WI38 (cell line): ENCODE measurements around the gene XRCC2.
A peak's percentile ranks its signal among the peaks of the same experiment; 100 is the strongest.
"Not testable (repeated sequence)": the region's sequence is repeated elsewhere in the genome, so short reads cannot be mapped to it uniquely, and the experiment has no call there.

Experiments
- H3K4me3 ChIP-seq: 2 replicates; pipeline ENCODE4 v1.5.1; 2011; ENCODE audit warnings: low read depth, mild to moderate bottlenecking, control low read depth, low read length
- TF ChIP-seq, protein P1 (sequence below): IDR thresholded peaks from 2 replicates; pipeline ENCODE4 v1.5.1; 2012; ENCODE audit warnings: low read depth, mild to moderate bottlenecking, control low read depth, low read length

Gene XRCC2

DNA sequence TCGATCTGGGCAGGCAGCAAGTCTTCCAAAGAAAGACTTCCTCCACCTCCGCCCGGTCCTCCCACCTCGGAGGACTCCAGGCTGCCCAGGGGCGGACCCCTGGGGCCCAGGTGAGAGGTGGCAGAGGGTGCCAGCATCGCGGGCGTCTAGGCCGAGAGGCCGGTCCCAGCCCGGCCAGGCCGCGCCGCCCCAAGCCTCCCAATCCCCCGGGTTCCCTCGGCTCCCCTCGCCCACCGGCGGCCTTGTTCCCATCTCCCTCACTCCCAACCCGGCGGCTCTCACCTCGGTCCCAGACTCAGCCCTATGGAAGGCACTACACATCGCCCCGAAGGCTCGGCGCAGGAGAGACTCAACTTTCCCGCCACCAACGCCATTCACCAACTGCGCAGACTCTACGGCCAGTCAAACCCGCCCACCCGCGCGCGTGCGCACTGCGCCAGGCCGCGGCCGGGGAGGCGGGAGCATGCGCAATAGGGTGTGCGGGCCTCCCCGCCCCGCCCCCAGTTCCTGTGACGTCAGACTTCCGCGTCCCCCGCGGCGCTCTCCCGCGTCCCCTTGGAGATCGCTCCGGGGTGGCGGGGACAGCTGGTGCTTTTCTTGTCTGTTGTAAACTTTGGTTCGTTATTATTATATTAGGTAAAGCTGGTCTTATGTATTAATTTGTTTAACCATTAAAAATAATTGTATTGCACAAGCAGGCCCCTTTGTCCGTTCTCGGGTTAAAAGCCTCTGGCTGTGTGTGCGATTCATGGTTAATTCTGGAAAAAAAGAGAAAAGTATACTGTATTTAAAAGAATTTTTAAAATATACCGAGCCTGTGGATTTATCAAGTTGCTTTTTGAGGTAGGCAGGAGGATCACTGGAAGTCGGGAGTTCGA, at the start of gene XRCC2:
Gene XRCC2 (minus strand): TSS at position 383 of the 878 bp plus-strand sequence. CDS start 62 bp downstream, at position 321.
- H3K4me3 ChIP-seq = peak within 1 kb of the TSS; percentile 85
- TF ChIP-seq, protein P1, sequence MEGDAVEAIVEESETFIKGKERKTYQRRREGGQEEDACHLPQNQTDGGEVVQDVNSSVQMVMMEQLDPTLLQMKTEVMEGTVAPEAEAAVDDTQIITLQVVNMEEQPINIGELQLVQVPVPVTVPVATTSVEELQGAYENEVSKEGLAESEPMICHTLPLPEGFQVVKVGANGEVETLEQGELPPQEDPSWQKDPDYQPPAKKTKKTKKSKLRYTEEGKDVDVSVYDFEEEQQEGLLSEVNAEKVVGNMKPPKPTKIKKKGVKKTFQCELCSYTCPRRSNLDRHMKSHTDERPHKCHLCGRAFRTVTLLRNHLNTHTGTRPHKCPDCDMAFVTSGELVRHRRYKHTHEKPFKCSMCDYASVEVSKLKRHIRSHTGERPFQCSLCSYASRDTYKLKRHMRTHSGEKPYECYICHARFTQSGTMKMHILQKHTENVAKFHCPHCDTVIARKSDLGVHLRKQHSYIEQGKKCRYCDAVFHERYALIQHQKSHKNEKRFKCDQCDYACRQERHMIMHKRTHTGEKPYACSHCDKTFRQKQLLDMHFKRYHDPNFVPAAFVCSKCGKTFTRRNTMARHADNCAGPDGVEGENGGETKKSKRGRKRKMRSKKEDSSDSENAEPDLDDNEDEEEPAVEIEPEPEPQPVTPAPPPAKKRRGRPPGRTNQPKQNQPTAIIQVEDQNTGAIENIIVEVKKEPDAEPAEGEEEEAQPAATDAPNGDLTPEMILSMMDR = no peak

DNA sequence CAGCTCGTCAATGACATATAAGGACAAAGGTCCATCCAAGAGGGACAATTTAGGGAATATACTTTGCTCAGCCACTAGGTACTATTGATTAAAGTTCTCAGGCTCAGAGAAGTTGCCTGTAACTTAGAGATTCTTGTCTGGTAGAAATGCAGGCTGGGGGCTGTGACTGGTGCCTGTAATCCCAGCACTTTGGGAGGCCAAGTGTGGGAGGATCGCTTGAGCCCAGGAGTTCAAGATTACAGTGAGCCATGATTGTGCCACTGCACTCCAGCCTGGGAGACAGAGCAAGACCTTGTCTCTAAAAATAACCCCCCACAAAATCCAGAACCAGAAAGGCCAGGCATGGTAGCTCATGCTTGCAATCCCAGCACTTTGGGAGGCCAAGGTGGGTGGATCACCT, 47.4 kb upstream of the XRCC2 start:
- TF ChIP-seq, protein P1 = no peak
- no peak overlapping the region for H3K4me3 ChIP-seq

DNA sequence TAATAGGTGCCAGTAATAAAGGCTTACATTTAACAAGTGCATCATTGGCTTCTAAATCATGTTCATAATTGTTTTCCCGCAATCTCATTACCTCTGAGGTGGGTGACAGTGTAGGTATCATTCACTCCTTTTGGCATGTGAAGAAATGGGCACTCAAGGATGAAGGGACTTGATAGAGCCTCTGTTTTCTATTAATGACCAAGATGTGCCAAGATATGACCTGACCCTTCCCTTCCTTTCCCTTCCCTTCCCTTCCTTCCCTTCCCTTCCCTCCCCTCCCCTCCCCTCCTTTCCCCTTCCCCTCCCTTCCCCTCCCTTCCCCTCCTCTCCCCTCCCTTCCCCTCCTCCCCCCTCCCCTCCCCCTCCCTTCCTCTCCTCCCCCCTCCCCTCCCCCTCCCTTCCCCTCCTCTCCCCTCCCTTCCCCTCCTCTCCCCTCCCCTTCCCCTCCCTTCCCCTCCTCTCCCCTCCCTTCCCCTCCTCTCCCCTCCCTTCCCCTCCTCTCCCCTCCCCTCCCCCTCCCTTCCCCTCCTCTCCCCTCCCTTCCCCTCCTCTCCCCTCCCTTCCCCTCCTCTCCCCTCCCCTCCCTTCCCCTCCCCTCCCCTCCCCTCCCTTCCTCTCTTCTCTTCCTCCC, 36.6 kb upstream of the XRCC2 start:
- not testable (repeated sequence) for H3K4me3 ChIP-seq

DNA sequence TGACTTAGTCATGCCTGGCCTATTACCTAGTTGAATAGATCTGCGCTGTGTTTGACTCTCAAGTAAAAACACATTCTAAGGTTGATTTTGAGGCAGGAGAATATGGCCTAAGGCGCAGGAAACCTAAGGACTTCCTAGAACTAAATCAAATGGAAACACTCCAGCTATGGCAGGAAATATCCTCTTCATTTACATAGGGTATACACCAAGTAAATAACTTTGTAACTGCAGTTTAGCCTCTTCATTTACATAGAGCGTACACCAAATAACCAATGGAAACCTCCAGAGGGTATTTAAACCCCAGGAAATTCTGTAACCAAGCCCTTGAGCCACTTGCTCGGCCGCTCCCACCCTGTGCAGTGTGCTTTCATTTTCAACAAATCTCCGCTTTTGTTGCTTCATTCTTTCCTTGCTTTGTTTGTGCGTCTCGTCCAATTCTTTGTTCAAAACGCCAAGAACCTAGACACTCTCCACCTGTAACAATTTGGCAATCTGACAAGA, 35.6 kb upstream of the XRCC2 start:
- no peak overlapping the region for H3K4me3 ChIP-seq
- TF ChIP-seq, protein P1 = no peak

DNA sequence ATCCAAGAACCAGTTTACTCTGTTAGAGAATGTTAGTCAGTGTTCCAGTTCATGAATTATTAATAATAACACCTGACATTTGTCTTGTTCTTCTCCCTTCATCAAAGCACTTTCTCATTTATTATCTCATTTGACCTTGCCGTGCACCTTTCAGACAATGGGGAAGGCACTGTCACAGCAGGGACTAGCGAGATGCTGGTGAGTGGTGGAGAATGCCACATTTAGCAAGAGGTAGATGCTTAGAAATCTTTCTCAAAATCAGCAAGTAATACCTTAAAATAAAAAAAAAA, 34.2 kb upstream of the XRCC2 start:
- no peak overlapping the region for H3K4me3 ChIP-seq
- TF ChIP-seq, protein P1 = no peak

DNA sequence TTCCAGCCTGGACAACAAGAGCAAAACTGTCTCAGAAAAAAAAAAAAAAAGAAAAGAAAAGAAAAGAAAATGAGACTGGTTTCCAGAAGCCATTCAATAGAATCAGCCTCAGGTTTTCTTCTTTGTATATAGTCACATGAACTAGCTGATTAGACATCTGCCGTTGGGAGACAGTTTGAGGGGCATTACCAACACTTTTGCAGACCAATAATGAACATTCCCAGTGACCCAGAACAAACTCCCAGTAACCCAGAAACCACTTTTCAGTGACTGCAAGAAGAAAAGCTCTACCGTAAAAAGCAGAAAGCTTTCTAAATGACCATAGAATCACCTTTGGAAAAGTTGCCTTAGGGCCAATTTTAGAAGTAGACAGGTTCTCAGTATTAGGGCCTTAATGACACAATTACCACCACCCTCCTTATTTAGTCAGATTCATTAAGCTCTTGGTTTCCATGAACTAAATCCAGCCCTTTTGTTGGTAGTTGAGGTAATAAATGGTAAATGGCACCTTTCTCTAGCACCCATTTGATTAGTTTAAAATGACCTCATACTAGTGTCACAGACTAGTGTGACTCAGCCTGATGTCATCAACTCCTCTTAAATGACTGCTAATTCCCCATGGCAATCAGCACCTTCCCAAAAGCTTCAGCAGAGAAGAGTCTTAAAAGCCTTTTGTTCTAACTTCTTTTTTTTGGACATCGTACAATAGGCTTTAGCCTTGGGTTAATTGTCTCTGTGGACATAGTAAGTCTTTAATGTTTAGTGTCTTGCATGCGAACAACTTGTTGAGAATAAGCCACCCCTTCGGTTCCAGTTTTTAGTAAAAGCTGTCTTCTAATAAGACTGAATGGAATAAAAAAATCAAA, 33.6 kb upstream of the XRCC2 start:
- H3K4me3 ChIP-seq = no peak overlapping the region
- TF ChIP-seq, protein P1 = no peak

DNA sequence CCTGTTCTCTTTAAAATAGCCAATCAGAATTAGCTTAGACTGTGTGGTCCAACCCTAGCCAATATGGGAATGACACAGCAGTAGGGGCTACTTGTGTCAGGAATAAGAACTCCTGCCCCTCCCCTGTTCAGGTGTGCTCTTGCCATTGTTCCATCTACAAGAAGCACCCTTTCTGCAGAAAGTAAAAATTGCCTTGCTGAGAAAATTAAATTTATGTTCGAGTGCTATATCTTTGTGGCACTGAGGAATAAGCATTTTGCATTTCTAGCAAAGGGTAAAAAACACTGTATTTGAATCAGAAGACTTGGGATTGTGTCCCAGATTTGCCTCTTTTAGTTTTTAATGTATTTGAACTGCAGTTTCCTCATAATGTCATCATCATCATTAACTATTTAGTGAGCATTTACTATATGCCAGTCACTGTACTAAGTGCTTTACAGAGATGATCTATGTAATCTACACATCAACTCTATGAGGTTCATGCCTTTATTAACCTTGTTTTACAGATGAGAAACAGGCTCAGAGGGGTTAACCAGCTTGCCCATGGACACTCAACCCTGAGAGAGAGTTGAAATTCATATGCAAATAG, 28.9 kb upstream of the XRCC2 start:
- no peak overlapping the region for H3K4me3 ChIP-seq
- TF ChIP-seq, protein P1 = no peak
